CD4-positive, alpha-beta T cell treated with Interferon gamma for 1 hour (primary cell): ENCODE measurements around the gene PROC.

Experiments used
- DNase-seq: peaks from one replicate; pipeline ENCODE4 v3.0.0-alpha.2; 2020

PROC gene

GRCh38 chr2:127414638-127415592 lies 3.3 kb upstream of the PROC start:
- DNase-seq: no peak

GRCh38 chr2:127415593-127416505 lies 2.4 kb upstream of the PROC start:
- peak; percentile 84 for DNase-seq

DNA sequence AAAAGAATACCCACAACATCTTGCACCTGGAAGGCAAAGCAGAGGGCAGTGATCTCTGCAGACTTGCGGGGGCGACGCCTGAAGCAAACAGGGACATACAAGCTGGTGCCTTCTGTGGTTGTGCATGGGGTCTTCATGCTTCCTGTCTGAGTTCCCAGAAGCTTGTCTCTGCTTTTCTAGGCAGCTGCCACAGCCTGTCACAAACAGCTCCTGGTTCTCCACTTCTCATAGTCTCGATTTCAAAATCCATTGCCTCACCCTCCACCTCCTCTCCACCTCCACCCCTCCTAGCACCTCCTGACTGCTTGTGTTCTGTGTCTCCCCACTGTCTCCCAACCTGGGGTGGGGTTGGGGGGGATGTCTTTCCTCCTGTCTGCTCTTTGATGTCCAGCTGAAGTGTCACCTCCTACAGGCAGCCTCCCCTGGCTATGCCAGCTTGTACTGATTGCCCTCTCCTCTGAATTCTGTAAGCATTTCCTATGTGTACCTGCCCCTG lies 1.7 kb upstream of the PROC start:
- DNase-seq: no peak

- no peak for DNase-seq
Measured at GRCh38 chr2:127417406-127417805, 821 bp upstream of the PROC start.

GRCh38 chr2:127419112-127419430 lies 844 bp downstream of the PROC start:
- DNase-seq: no peak

GRCh38 chr2:127419448-127420038 lies 1.3 kb downstream of the PROC start:
- no peak for DNase-seq

GRCh38 chr2:127420039-127420864 lies 2.0 kb downstream of the PROC start:
- DNase-seq: no peak

GRCh38 chr2:127421116-127421800 lies 3.0 kb downstream of the PROC start:
- no peak for DNase-seq

DNA sequence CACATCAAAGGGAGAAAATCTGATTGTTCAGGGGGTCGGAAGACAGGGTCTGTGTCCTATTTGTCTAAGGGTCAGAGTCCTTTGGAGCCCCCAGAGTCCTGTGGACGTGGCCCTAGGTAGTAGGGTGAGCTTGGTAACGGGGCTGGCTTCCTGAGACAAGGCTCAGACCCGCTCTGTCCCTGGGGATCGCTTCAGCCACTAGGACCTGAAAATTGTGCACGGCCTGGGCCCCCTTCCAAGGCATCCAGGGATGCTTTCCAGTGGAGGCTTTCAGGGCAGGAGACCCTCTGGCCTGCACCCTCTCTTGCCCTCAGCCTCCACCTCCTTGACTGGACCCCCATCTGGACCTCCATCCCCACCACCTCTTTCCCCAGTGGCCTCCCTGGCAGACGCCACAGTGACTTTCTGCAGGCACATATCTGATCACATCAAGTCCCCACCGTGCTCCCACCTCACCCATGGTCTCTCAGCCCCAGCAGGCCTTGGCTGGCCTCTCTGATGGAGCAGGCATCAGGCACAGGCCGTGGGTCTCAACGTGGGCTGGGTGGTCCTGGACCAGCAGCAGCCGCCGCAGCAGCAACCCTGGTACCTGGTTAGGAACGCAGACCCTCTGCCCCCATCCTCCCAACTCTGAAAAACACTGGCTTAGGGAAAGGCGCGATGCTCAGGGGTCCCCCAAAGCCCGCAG lies 3.8 kb downstream of the PROC start:
- DNase-seq: no peak

DNA sequence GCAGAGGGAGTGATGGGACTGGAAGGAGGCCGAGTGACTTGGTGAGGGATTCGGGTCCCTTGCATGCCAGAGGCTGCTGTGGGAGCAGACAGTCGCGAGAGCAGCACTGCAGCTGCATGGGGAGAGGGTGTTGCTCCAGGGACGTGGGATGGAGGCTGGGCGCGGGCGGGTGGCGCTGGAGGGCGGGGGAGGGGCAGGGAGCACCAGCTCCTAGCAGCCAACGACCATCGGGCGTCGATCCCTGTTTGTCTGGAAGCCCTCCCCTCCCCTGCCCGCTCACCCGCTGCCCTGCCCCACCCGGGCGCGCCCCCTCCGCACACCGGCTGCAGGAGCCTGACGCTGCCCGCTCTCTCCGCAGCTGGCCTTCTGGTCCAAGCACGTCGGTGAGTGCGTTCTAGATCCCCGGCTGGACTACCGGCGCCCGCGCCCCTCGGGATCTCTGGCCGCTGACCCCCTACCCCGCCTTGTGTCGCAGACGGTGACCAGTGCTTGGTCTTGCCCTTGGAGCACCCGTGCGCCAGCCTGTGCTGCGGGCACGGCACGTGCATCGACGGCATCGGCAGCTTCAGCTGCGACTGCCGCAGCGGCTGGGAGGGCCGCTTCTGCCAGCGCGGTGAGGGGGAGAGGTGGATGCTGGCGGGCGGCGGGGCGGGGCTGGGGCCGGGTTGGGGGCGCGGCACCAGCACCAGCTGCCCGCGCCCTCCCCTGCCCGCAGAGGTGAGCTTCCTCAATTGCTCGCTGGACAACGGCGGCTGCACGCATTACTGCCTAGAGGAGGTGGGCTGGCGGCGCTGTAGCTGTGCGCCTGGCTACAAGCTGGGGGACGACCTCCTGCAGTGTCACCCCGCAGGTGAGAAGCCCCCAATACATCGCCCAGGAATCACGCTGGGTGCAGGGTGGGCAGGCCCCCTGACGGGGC lies 4.6 kb downstream of the PROC start:
- peak; percentile 42 for DNase-seq

- DNase-seq: no peak
Measured at GRCh38 chr2:127423478-127423843, 5.2 kb downstream of the PROC start.

- DNase-seq: no peak
Measured at GRCh38 chr2:127423880-127424279, 5.7 kb downstream of the PROC start.

DNA sequence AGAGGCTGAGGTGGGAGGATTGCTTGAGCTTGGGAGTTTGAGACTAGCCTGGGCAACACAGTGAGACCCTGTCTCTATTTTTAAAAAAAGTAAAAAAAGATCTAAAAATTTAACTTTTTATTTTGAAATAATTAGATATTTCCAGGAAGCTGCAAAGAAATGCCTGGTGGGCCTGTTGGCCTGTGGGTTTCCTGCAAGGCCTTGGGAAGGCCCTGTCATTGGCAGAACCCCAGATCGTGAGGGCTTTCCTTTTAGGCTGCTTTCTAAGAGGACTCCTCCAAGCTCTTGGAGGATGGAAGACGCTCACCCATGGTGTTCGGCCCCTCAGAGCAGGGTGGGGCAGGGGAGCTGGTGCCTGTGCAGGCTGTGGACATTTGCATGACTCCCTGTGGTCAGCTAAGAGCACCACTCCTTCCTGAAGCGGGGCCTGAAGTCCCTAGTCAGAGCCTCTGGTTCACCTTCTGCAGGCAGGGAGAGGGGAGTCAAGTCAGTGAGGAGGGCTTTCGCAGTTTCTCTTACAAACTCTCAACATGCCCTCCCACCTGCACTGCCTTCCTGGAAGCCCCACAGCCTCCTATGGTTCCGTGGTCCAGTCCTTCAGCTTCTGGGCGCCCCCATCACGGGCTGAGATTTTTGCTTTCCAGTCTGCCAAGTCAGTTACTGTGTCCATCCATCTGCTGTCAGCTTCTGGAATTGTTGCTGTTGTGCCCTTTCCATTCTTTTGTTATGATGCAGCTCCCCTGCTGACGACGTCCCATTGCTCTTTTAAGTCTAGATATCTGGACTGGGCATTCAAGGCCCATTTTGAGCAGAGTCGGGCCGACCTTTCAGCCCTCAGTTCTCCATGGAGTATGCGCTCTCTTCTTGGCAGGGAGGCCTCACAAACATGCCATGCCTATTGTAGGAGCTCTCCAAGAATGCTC lies 6.6 kb downstream of the PROC start:
- no peak for DNase-seq

- DNase-seq: no peak
Measured at GRCh38 chr2:127425540-127426490, 7.6 kb downstream of the PROC start.

GRCh38 chr2:127426501-127427354 lies 8.5 kb downstream of the PROC start:
- no peak for DNase-seq

DNA sequence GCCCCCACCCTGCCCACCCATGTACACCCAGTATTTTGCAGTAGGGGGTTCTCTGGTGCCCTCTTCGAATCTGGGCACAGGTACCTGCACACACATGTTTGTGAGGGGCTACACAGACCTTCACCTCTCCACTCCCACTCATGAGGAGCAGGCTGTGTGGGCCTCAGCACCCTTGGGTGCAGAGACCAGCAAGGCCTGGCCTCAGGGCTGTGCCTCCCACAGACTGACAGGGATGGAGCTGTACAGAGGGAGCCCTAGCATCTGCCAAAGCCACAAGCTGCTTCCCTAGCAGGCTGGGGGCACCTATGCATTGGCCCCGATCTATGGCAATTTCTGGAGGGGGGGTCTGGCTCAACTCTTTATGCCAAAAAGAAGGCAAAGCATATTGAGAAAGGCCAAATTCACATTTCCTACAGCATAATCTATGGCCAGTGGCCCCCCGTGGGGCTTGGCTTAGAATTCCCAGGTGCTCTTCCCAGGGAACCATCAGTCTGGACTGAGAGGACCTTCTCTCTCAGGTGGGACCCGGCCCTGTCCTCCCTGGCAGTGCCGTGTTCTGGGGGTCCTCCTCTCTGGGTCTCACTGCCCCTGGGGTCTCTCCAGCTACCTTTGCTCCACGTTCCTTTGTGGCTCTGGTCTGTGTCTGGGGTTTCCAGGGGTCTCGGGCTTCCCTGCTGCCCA lies 9.3 kb downstream of the PROC start:
- no peak for DNase-seq
